ENCODE data around the gene LRRC74B.

LRRC74B gene

DNA sequence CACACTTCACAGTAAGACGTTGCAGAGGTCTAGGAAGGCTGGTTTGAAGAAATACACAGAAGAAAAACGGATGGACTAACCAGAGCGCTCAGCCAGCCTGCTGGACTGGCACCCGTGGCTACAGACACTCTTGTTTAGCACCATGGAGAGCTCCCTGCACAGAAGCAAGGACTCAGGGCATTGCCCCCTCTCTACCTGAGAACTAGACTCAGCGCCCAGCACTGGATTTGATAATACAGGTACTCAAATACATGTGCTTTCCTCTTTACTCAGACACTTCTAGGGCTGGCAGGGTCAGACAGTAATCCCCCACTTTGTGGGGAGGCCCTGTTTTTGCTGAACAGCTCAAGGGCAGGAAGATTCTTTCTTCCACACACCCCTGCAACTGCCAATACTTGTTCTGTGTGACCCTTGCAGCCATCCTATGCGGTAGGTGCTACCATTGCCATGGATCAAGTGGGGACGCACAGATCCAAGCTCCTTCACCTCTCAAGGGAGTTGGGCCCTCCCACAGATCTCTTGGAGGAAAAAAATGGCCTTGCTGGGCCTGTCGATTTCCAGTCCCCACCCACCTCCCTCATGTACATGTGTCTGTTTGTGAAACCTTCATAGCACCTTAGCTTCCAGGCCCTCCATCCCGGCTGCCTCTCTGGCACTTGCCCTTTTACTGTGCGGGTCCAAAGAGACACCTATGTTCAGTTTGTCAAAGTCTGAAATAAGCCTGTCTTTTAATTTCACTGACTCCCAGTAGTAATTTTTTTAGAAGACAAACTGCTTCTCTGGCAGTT, 35.9 kb upstream of the LRRC74B start:
- no peak for DNase-seq (ENCODE audit: low spot score)
- TF ChIP-seq, protein P1, sequence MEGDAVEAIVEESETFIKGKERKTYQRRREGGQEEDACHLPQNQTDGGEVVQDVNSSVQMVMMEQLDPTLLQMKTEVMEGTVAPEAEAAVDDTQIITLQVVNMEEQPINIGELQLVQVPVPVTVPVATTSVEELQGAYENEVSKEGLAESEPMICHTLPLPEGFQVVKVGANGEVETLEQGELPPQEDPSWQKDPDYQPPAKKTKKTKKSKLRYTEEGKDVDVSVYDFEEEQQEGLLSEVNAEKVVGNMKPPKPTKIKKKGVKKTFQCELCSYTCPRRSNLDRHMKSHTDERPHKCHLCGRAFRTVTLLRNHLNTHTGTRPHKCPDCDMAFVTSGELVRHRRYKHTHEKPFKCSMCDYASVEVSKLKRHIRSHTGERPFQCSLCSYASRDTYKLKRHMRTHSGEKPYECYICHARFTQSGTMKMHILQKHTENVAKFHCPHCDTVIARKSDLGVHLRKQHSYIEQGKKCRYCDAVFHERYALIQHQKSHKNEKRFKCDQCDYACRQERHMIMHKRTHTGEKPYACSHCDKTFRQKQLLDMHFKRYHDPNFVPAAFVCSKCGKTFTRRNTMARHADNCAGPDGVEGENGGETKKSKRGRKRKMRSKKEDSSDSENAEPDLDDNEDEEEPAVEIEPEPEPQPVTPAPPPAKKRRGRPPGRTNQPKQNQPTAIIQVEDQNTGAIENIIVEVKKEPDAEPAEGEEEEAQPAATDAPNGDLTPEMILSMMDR (IDR thresholded peaks at IDR 0.05): no peak
- no peak overlapping the region for H3K27ac ChIP-seq
- H3K4me3 ChIP-seq: no peak overlapping the region

DNA sequence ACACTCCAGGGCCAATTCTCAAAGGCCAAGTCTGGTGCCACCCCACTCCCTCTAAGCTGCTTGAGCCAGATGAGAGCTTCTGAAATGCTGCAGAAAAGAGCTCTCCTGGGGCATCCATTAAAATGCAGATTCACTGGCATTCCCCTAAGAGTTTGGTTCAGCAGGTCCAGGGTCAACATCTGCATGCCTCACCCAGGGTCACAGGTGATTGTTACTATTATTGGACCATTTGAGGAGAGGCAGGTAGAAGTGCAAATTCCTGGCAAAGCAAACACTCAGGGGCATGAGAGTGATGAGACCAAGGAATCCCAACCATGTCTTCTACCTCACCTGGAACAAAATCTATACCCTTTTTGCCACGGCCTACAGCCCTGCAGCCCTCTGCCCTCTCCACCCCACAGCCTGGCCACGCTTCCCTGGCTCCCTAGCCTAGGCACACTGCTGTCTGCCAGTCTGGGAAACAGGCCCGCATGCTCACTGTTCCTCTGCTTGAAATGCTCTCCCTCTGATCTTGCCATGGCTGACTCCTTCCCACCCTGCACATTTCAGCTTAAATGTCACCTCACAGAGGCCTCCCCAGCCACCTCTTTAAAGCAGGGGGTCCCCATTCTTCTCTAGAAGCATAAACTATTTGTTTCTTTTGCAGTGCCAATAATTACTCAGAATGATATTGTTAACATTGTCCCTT, 35.2 kb upstream of the LRRC74B start:
- DNase-seq (ENCODE audit: low spot score): no peak
- TF ChIP-seq, protein P1 (IDR thresholded peaks at IDR 0.05): no peak
- Histone ChIP-seq H3K4me3 (no peak overlapping the region), H3K27ac (no peak overlapping the region)

DNA sequence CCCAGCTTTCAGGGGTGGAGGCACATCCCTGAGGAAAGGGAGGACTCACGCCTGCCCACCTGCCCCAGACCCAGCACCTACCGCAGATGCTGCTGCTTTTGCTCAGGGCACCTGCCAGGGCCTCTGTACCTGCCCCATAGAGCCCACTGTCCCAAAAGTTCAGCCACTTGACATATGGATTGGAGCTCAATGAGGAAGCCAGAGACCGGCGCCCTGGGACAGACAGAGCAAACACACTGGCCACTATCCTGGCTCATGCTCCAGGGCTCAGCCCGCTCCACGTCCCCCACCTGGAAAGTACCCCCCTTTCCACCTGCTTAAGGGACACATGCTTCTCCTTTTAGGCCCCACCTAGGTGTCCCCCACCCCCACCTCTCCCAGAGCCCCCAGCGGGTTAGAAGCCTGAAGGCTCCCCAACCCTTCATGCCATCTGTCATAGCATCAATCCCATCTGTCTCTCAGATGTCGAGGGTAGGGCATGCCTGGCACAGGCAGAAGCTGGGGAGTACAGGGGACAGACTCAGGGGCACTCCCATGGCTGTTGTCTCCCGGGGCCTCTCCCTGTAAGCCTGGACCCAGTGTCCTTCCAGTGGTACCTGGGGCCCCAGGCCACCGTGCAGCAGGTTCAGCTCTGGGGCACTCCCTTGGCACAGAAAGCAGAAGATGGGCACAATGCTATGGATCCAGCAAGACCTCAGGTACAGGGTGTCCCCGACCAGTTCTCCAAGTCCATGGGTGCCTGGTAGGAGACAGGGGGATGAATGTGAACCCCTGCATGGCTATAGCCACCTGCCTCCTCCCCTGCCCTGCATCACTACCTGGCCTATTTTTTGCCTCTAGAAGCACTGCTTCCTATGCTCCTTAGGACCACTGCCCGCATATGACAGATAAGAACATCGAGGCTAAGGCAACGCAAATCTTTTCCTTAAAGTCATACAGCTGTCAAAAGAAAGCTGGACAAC, 33.0 kb upstream of the LRRC74B start:
- H3K27ac ChIP-seq: no peak overlapping the region
- TF ChIP-seq, protein P1 (IDR thresholded peaks at IDR 0.05): no peak
- no peak overlapping the region for H3K4me3 ChIP-seq
- no peak for DNase-seq (ENCODE audit: low spot score)

DNA sequence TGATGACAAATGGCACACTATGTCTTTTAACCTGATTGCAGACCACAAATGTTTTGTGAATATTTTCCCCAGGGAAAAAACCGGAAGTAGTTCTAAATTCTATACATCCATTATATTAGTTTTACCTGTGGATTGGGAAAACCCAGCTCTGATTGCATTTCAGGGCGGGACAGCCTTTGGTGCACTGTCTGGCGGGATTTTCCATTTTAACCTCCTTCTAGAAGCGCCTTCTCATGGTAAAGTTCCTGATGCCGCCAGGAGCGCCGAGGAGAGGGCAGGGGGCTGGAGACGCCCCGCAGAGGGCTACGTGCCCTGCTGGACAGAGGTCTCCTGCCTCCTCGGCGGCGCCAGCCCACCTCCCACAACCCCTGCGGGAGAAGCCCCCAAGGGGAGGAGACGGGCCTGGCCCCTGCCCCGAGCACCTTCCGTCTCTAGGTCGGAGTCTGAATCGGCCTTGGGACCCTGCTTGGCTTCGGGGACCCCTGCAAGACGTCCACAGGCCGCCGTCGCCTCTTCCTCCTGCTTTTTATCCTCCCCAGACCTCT, 32.0 kb upstream of the LRRC74B start:
- TF ChIP-seq, protein P1 (IDR thresholded peaks at IDR 0.05): no peak
- DNase-seq (ENCODE audit: low spot score): no peak
- Histone ChIP-seq H3K4me3 (peak overlapping the region; percentile 66), H3K27ac (peak overlapping the region; percentile 56 to 66)

DNA sequence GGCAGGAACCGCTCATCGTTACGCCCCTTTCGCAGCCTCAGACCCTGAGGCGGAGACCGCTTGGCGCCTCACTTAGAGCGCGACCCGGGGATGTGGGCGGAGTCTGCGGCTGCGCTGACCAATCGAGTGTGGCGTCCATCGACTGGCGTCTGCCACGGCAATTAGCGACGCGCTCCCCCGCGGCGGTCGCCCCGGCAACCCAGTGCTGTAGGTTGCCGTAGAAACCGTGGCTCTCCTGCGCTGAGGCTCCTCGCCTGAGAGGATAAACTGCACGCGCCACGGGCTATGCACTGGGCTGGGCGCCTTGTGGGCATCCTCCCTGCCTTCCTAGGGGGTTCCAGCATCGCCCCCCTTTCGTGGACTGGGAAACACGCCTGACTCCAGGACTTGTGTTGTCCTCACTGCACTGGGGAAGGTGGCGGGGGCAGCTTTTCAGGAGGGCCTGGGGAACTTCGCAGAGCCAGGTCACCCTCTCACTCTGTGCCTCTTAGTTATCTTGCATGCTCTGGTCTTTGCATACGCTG, 31.5 kb upstream of the LRRC74B start:
- DNase-seq (ENCODE audit: low spot score): peak; percentile 91
- Histone ChIP-seq H3K4me3 (peak overlapping the region; percentile 66), H3K27ac (peak overlapping the region; percentile 56 to 66)
- TF ChIP-seq, protein P1 (IDR thresholded peaks at IDR 0.05): no peak

DNA sequence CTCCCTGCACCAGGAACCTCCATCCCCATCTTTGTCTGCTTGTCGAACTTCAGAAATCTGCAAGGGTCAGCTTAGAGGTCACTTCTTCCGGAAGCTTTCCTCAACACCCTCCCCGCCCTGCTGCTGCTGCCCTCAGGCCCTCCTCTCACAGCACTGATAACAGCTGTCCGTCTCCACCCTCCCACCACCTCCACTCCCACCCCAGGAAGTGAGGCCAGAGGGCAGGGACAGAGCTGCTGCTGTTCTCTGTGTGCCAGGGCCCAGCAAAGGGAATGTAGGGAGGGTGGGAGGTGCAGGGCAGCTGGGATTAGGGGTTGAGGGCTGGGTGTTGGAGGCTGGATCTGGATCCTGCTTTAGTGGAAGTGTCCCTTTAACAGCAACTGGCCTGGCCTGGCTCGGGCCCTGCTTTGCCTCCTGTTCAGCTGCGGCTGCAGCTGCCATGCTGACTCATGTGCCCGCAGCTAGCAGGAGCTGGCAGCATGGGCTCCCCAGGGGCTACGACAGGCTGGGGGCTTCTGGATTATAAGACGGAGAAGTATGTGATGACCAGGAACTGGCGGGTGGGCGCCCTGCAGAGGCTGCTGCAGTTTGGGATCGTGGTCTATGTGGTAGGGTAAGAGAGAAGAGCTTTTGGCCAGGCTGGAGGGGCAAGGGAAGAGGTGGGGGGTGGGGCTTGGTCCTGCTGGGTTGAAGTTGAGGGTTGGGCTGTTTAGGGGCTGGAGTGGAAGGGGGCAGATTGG, 30.9 kb upstream of the LRRC74B start, which contains the start of gene P2RX6:
Gene P2RX6 (plus strand): TSS at position 440 of the 740 bp plus-strand sequence. CDS start 10 bp downstream, at position 450.
- H3K27ac ChIP-seq: peak within 1 kb of the TSS; percentile 56 to 66

More for the DNA sequence above, 30.9 kb upstream of the LRRC74B start, which contains the start of gene P2RX6:
- TF ChIP-seq, protein P1 (IDR thresholded peaks at IDR 0.05): no peak
- H3K4me3 ChIP-seq: peak within 1 kb of the TSS; percentile 66
- DNase-seq (ENCODE audit: low spot score): no peak

Data from coronary artery (tissue), 2 donors.